Measurements from ENCODE around the gene CD22. TPM values are rescaled to one million over a fixed set of nuclear protein-coding genes. Genes with fewer than 3 reads are reported as not detected.

CD22 gene
- total RNA-seq, 4 donors from 2014 or later, result 3.2 to 11.7 (median 6.2) TPM; not detected in 1

GRCh38 chr19:35379992-35380391 is 51.0 kb downstream of the CD22 start:
- TF ChIP-seq, protein P1, sequence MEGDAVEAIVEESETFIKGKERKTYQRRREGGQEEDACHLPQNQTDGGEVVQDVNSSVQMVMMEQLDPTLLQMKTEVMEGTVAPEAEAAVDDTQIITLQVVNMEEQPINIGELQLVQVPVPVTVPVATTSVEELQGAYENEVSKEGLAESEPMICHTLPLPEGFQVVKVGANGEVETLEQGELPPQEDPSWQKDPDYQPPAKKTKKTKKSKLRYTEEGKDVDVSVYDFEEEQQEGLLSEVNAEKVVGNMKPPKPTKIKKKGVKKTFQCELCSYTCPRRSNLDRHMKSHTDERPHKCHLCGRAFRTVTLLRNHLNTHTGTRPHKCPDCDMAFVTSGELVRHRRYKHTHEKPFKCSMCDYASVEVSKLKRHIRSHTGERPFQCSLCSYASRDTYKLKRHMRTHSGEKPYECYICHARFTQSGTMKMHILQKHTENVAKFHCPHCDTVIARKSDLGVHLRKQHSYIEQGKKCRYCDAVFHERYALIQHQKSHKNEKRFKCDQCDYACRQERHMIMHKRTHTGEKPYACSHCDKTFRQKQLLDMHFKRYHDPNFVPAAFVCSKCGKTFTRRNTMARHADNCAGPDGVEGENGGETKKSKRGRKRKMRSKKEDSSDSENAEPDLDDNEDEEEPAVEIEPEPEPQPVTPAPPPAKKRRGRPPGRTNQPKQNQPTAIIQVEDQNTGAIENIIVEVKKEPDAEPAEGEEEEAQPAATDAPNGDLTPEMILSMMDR (IDR thresholded peaks at IDR 0.05; ENCODE audit: low read depth), result no peak

GRCh38 chr19:35380450-35381124 is 51.6 kb downstream of the CD22 start:
- TF ChIP-seq, protein P1 (IDR thresholded peaks at IDR 0.05; ENCODE audit: low read depth), result no peak

- TF ChIP-seq, protein P1 (IDR thresholded peaks at IDR 0.05; ENCODE audit: low read depth), result no peak
Measured at GRCh38 chr19:35381318-35381717, 52.3 kb downstream of the CD22 start.

DNA sequence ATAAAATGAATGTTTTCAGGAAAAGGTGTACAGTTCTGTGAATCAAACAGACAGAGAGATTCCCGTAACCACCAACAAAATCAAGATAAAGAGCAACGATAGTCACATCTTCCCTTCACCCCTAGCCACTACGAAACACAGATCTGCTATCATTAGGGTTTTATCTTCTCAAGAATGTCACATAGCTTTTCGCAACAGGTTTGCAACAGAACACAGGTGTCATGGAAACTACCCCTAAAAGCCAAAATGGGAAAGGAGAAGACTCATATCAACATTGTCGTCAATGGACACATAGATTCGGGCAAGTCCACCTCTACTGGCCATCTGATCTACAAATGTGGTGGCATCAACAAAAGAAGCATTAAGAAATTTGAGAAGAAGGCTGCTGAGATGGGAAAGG is 52.9 kb downstream of the CD22 start:
- TF ChIP-seq, protein P1 (IDR thresholded peaks at IDR 0.05; ENCODE audit: low read depth), result no peak

- TF ChIP-seq, protein P1 (IDR thresholded peaks at IDR 0.05; ENCODE audit: low read depth), result no peak
Measured at GRCh38 chr19:35383536-35383935, 54.5 kb downstream of the CD22 start.

DNA sequence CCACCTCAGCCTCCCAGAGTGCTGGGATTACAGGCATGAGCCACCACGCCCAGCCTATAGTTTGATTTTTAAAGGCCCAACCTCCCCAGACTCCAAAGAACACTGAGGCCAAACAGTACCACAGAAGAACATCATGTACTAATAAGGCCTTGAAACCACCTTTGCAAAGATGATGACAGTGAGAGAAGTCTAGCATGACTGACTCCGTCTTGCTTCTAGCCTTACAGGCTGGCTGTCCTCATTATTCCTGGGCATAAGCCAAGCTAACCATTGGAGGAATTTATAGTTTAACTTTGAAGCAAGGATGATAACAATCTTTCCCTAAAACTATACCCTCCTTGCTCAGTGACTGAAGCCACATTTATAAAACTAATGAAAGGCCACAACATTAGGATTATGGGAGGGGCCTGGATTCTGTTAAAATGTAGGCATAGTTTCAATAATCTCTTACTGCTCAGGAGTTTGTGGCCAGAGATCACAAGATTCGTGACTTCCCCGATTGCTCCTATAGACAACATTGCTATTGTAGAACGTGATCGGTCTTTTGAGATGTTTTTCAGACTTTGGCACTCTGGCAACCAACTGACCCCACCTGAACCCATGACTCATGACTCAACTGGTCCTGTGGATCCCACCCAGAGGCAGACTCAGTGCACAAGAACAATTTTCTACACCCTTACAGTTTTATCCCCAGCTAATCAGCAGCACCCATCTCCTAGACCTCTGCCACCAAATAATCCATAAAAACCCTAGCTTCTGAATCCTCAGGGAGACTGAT is 59.5 kb downstream of the CD22 start:
- TF ChIP-seq, protein P1 (IDR thresholded peaks at IDR 0.05; ENCODE audit: low read depth), result no peak

GRCh38 chr19:35389192-35389861 is 60.3 kb downstream of the CD22 start:
- TF ChIP-seq, protein P1 (IDR thresholded peaks at IDR 0.05; ENCODE audit: low read depth), result no peak
